ENCODE results near the gene CPLX1.
"Not testable (repeated sequence)": the region's sequence is repeated elsewhere in the genome, so short reads cannot be mapped to it uniquely, and the experiment has no call there.

The CPLX1 gene

GRCh38 chr4:824461-825062 is 1.4 kb downstream of the CPLX1 start:
- intact Hi-C loops (cut with DNase I): no loop called here

DNA sequence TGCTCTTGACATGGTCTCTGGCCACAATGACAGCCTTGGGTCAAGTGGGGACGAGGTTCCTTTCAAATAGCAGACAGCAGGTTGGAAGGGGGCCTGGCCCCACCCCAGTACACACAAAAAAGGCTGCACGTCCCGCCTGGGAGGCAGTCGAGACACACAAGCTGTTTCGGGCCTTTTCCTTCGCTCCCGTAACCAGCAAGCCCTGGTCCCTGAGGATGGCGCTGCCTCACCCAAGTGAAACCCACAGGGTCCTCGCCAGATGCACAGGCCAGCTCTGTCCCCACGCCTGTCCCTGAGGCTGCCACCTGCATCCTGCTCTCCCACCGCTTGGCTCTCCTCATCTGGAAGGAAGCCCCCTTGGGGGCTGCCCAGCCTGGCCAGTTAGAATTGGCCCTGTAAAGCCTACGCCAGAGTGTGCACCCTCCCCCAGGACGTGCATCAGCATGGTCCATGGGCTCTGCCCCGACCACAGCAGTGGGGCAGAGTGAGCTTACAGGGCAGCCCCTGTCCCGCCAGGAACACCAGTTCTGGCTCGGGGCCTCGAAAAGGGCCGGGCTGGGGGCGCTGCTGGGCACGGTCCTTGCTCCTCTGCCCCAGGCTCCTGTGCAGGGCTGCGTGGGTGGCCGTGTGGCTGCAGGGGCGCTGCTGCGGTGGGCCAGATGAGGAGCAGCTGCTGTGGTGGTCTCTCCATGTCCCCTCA is 2.0 kb downstream of the CPLX1 start:
- peak in 5 of 42 donors; percentile 8 to 28 (median 14) for DNase-seq
- intact Hi-C loops (cut with DNase I): no loop called here

More at GRCh38 chr4:824461-825062, 1.4 kb downstream of the CPLX1 start:
- DNase-seq: peak in 7 of 42 donors; percentile 5 to 27 (median 14)

GRCh38 chr4:823176-823760 is 2.7 kb downstream of the CPLX1 start:
- DNase-seq: peak in 4 of 42 donors; percentile 8 to 26 (median 11)
- intact Hi-C loops (cut with DNase I): no loop called here

- peak in 3 of 42 donors; percentile 7 to 12 (median 8) for DNase-seq
- intact Hi-C loops (cut with DNase I): no loop called here
Observed at GRCh38 chr4:822361-823175, 3.4 kb downstream of the CPLX1 start.

DNA sequence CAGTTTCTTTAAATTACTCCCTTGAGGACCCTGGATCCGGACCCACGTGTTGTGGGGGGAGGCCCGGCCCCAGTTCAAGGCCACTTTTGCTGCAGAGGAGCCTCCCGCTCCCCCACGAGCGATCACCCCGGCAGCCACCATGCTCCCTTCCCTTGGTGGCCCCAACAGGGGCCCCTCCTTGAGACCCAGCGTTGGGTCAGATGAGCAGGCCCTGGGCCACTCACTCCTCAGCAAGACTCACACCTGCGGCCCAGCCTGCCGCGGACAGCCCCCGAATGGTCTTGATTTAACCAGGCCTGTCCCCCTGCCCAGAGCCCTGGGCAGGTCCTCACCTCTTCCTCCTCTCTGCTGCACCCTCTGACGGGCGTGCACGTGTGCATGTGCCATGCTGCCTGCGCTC is 4.3 kb downstream of the CPLX1 start:
- intact Hi-C loops (cut with DNase I): no loop called here
- peak in 5 of 42 donors; percentile 3 to 10 (median 10) for DNase-seq

DNA sequence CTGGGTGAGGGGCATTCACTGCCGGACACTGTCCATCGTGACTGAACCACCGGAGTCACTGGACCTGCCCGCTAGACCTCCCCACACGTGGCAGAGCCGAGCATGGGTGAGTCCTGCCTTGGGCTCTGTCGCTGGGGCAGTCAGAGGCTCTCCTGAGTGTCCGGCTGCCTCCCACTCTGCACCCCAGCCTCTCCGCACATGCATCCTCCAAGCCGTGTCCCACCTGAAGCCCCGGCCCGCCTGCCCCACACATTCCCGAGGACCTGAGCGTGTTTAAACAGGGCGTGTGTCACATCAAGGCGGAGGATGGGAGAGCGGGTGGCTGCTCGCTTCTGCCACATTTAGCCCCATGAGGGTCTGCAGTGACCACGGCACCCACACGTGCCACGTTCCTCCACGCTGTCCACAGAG is 4.7 kb downstream of the CPLX1 start:
- intact Hi-C loops (cut with DNase I): no loop called here
- DNase-seq: peak in 4 of 42 donors; percentile 3 to 7 (median 6)

- intact Hi-C loops (cut with DNase I): no loop called here
- DNase-seq: peak in 6 of 42 donors; percentile 1 to 18 (median 8)
Observed at GRCh38 chr4:820230-821172, 5.4 kb downstream of the CPLX1 start.

DNA sequence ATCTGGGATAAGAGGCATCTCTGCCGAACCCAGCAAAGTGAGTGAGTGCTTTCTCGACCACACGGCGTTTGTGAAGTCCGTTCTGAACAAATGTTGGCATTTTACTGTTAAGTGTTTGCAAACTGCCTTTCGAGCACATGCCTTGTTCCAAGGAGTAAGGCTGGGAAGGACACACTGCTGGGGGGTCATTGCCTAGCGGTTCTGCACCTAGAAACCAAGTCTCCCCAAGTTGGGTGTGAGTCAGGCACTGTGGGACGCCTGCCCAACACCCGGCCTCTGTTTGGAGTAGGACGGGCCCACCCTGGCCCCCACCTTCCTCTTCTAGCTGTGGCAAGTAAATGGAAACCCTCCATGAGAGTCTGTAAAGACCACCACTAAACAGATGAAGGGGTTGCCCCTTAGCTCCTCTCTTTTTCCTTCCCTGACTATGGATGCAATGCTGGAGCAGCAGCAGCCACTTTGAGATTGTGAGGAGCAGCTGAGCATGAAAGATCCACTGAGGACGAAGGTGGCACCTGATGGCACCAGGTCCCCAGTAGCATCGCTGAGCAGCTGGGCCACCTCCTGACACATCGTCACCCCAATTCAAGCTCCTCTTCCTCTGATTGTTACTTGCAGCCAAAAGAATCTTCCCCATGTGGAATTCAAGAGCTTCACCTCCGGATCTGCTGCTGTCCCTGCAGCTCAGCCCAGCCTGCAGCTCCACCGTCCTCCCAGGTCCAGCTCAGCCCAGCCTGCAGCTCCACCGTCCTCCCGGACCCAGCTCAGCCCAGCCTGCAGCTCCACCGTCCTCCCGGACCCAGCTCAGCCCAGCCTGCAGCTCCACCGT is 6.3 kb downstream of the CPLX1 start:
- DNase-seq: peak in 4 of 42 donors; percentile 2 to 22 (median 12)
- intact Hi-C loops (cut with DNase I): no loop called here

DNA sequence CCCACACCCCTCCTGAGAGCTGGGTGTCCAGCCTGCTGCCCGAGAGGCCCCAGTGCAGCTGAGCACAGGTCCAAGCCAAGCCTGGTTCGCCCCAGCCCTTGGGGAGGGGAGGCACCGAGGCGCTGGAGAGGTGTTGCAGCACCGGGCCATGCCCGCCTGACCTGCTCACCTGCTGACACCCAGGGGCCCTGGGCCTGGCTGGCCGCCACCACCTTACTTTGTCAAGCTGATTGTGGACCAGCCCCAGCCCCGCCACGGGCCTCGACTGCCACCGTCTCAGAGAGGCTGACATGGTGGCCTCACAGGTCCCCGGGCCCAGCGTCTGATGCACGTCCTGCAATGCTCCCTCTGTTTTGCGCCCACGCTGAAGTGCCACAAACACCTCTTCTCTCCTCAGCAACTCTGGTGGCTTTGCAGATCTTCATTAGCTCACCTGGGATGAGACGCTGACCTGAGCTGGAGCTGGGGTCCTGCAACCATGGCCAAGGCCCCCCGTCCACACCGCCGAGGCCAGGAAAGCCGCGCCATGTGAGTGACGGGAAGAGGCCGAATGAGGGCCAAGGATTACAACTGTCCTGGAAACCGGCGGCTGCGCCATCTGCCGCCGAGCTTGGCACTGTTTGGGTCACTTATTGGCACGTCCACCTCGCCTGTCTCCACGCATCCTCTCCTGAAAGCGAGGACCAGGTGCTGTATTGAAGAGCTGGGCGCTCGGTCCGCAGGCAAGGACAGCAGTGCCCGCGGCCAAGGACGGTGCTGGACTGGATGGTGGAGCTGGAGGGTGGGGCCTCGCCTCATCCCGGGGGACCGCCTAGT is 7.6 kb downstream of the CPLX1 start:
- DNase-seq: peak in 5 of 42 donors; percentile 5 to 27 (median 12)
- intact Hi-C loops (cut with DNase I): no loop called here

GRCh38 chr4:815464-816146 is 10.3 kb downstream of the CPLX1 start:
- DNase-seq: peak in 1 of 42 donors; percentile 5
- intact Hi-C loops (cut with DNase I): no loop called here

DNA sequence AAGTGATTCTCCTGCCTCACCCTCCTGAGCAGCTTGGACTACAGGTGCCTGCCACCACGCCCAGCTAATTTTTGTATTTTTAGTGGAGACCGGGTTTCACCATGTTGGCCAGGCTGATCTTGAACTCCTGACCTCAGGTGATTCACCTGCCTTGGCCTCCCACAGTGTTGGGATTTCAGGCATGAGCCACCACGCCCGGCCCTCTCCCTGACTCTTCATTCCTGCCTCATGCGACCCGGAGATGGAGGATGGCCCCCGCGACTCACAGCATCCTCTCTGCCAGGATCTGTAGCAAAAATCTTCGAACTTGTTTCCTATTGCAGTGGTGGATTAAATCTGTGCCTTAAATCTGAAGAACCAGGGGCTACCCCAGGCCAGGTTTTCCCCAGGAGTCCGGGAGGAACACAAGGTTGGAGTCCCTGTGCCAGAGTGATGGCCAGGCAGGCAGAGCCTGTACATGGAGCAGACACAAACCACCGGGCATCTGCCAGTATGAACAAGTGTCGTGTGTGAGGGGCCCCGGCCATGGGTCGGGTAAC is 11.5 kb downstream of the CPLX1 start:
- intact Hi-C loops (cut with DNase I): no loop called here
- DNase-seq: no peak

GRCh38 chr4:813900-814299 is 12.0 kb downstream of the CPLX1 start:
- intact Hi-C loops (cut with DNase I): no loop called here
- DNase-seq: no peak

DNA sequence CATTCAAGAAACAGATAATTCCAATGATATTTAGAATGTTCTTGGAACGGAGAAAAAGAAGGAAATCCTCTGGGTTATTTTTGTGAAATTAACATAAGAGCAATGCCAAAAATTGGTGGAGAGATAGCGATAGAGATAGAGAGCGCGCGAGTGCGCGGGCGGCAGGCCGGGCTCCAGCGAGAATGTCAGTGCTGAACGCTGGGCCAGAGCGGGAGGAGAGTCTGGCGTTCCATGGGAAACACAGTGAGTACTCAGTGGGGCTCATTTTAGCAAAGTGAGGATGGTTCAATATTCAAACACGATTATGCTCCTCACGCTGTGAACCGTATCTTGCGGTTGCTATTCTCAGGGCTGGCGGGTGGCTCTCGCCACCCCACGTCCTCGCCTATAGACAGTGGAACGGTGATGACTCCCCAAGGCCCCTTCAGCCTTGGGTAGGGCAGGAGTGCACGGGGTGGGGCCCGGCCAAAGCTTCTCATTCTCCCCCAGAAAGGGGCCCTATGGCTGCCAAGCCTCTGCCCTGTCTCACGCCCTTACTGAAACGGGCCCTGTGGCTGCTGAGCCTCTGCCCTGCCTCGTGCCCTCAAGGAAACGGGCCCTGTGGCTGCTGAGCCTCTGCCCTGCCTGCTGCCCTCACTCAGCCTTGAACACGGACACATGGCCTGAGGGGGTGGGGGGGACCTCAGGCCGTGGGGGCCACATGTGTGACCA is 16.9 kb downstream of the CPLX1 start:
- intact Hi-C loops (cut with DNase I): no loop called here
- no peak for DNase-seq

- no peak for DNase-seq
- intact Hi-C loops (cut with DNase I): no loop called here
Observed at GRCh38 chr4:807792-808191, 18.1 kb downstream of the CPLX1 start.

- intact Hi-C loops (cut with DNase I); DNase-seq: not testable (repeated sequence)
Observed at GRCh38 chr4:806979-807378, 18.9 kb downstream of the CPLX1 start.

Data from head of caudate nucleus (tissue), 42 donors.